PFSK-1 (cell line): ENCODE data around the gene ADAMTSL1.

Source experiments
- FOXP2 ChIP-seq: optimal IDR thresholded peaks from 2 replicates; pipeline ENCODE3; 2011; ENCODE audit warnings: borderline replicate concordance, control low read depth, inconsistent platforms; ENCODE audit not compliant: insufficient read depth; ENCODE audit errors: extremely low read length, extremely low read depth
- POLR2AphosphoS5 ChIP-seq: IDR thresholded peaks from 2 replicates; pipeline ENCODE4 v1.6.1; 2012; ENCODE audit warnings: low read depth, mild to moderate bottlenecking, control low read depth, low read length, moderate library complexity
- REST ChIP-seq, 2 experiments: IDR thresholded peaks; 2 replicates each; pipeline versions ENCODE4 v1.6.1 to v1.8.0; 2011 to 2012; ENCODE audit warnings: low read depth in 2 of 2, low read length in 2 of 2, control low read depth in 1 of 2, inconsistent platforms in 1 of 2, mild to moderate bottlenecking in 1 of 2, moderate library complexity in 1 of 2; ENCODE audit not compliant: insufficient read depth in 1 of 2
- SIN3A ChIP-seq: IDR thresholded peaks from 2 replicates; pipeline ENCODE4 v1.6.1; 2012; ENCODE audit warnings: mild to moderate bottlenecking, low read length, moderate library complexity, borderline replicate concordance; ENCODE audit not compliant: insufficient read depth
- TAF1 ChIP-seq: IDR thresholded peaks from 2 replicates; pipeline ENCODE4 v1.6.1; 2012; ENCODE audit warnings: low read length, control low read depth, borderline replicate concordance; ENCODE audit not compliant: insufficient read depth

ADAMTSL1 gene

GRCh38 chr9:18623221-18624079 lies 149.5 kb downstream of the ADAMTSL1 start:
- no peak for TF ChIP-seq POLR2AphosphoS5
- no peak for TF ChIP-seq REST (IDR thresholded peaks at IDR 0.05; ENCODE audit: insufficient read depth in 1 of 2, low read depth in 2 of 2, low read length in 2 of 2)
- no peak for TF ChIP-seq SIN3A
- TF ChIP-seq TAF1: no peak
- no peak for TF ChIP-seq FOXP2

GRCh38 chr9:18626046-18626698 lies 152.2 kb downstream of the ADAMTSL1 start:
- TF ChIP-seq REST (IDR thresholded peaks at IDR 0.05; ENCODE audit: insufficient read depth in 1 of 2, low read depth in 2 of 2, low read length in 2 of 2) (peak in 1 of 2 experiments; percentile 69; a peak in 1 of 4 replicates), TAF1 (no peak), SIN3A (no peak)

GRCh38 chr9:18629136-18629535 lies 155.2 kb downstream of the ADAMTSL1 start:
- TF ChIP-seq POLR2AphosphoS5 (no peak), TAF1 (no peak), FOXP2 (no peak), REST (IDR thresholded peaks at IDR 0.05; ENCODE audit: insufficient read depth in 1 of 2, low read depth in 2 of 2, low read length in 2 of 2) (no peak), SIN3A (no peak)

- TF ChIP-seq FOXP2 (no peak), TAF1 (no peak), REST (IDR thresholded peaks at IDR 0.05; ENCODE audit: insufficient read depth in 1 of 2, low read depth in 2 of 2, low read length in 2 of 2) (no peak), POLR2AphosphoS5 (no peak), SIN3A (no peak)
Observed at GRCh38 chr9:18632632-18633403, 158.9 kb downstream of the ADAMTSL1 start.
